Stomach (tissue), 4 donors: ENCODE measurements around the gene COL21A1.

Experiments
- CTCF ChIP-seq, 7 experiments: fragments of 450-650 bp in 4 of 7; fragments of 200-600 bp in 3 of 7; sonication (generic) in 3 of 7; IDR thresholded peaks; one replicate each; pipeline ENCODE4 v1.5.1; 2016 to 2019; ENCODE audit warnings: antibody characterized with exemption in 7 of 7, control low read depth in 2 of 7, mild to moderate bottlenecking in 1 of 7
- POLR2A ChIP-seq, 4 donors: fragments of 450-650 bp; IDR thresholded peaks; one replicate each; pipeline ENCODE4 v1.6.1; 2016; ENCODE audit warnings: antibody characterized with exemption in 4 of 4, control low read depth in 2 of 4, mild to moderate bottlenecking in 1 of 4, moderate library complexity in 1 of 4
- POLR2AphosphoS5 ChIP-seq, 3 donors: sonication (generic); formaldehyde crosslinking; IDR thresholded peaks; one replicate each; pipeline ENCODE4 v1.6.1; 2016; ENCODE audit warnings: antibody characterized with exemption in 3 of 3

GRCh38 chr6:56088641-56089040, 158.7 kb downstream of the COL21A1 start:
- no peak for TF ChIP-seq CTCF (IDR thresholded peaks at IDR 0.05)
- no peak for TF ChIP-seq POLR2A (IDR thresholded peaks at IDR 0.05)
- no peak for TF ChIP-seq POLR2AphosphoS5 (IDR thresholded peaks at IDR 0.05)
